Progenitor cell of endocrine pancreas (in vitro differentiated cells): Measurements from ENCODE around the gene TPM1. TPM values are rescaled to one million over a fixed set of nuclear protein-coding genes. Genes with fewer than 3 reads are reported as not detected.

ENCODE experiments used
- DNase-seq: peaks from one replicate; pipeline ENCODE4 v3.0.0; 2021; ENCODE audit warnings: low spot score; ENCODE audit not compliant: unreplicated experiment
- H3K27ac Mint-ChIP-seq: 2 replicates; pipeline ENCODE4 v1.8.0; 2021; ENCODE audit warnings: mild to moderate bottlenecking, moderate library complexity, mixed read lengths
- H3K27me3 Mint-ChIP-seq: 2 replicates; pipeline ENCODE4 v1.8.0; 2021; ENCODE audit warnings: mixed read lengths
- H3K36me3 Mint-ChIP-seq: 2 replicates; pipeline ENCODE4 v1.8.0; 2022; ENCODE audit warnings: mixed read lengths; ENCODE audit not compliant: insufficient read depth
- H3K4me1 Mint-ChIP-seq: 2 replicates; pipeline ENCODE4 v1.8.0; 2021; ENCODE audit warnings: low read depth, mixed read lengths
- H3K4me3 Mint-ChIP-seq: 2 replicates; pipeline ENCODE4 v1.8.0; 2021; ENCODE audit warnings: low read depth, mild to moderate bottlenecking, moderate library complexity, mixed read lengths
- H3K9me3 Mint-ChIP-seq: 2 replicates; pipeline ENCODE4 v1.8.0; 2021; ENCODE audit warnings: low read depth, mixed read lengths
- total RNA-seq: library from RNA; stranded (reverse); gene quantifications from 2 replicates; pipeline ENCODE4 v1.2.1, GENCODE V29; 2021
- TF ChIP-seq, protein P1 (sequence below): fragments of 200-600 bp; sonication (generic); IDR thresholded peaks from one replicate; pipeline ENCODE4 v1.5.0; 2021; ENCODE audit warnings: antibody characterized with exemption, mild to moderate bottlenecking; ENCODE audit not compliant: unreplicated experiment

The TPM1 gene
- total RNA-seq, 1 donor from 2014 or later = 284 TPM

DNA sequence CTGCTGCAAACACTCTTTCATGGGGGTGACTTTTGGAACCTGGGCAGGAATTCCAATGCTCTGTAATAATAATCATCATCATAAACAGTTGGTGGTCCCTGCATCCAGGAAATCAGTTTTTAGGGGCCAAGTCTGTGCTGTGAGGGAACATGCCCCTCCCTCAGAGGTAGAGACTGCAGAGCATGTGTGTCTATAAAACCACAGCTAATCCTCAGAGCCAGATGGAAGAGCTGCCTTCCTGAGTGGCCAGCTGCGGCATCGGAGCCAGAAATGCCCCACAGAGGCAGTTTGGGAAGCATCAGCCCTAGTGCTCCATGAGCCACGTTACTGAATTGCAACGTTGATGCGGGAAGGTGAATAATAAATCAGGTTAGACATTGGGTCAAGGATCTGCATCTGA is 12.9 kb upstream of the TPM1 start:
- TF ChIP-seq, protein P1, sequence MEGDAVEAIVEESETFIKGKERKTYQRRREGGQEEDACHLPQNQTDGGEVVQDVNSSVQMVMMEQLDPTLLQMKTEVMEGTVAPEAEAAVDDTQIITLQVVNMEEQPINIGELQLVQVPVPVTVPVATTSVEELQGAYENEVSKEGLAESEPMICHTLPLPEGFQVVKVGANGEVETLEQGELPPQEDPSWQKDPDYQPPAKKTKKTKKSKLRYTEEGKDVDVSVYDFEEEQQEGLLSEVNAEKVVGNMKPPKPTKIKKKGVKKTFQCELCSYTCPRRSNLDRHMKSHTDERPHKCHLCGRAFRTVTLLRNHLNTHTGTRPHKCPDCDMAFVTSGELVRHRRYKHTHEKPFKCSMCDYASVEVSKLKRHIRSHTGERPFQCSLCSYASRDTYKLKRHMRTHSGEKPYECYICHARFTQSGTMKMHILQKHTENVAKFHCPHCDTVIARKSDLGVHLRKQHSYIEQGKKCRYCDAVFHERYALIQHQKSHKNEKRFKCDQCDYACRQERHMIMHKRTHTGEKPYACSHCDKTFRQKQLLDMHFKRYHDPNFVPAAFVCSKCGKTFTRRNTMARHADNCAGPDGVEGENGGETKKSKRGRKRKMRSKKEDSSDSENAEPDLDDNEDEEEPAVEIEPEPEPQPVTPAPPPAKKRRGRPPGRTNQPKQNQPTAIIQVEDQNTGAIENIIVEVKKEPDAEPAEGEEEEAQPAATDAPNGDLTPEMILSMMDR = no peak
- no peak for DNase-seq
- Mint-ChIP-seq H3K4me3 (no peak overlapping the region), H3K36me3 (no peaks in the 10 kb centered on the region), H3K4me1 (peaks cover 4% of the 10 kb centered on the region), H3K27me3 (peaks cover 8% of the 10 kb centered on the region), H3K9me3 (no peaks in the 10 kb centered on the region), H3K27ac (no peak overlapping the region)

DNA sequence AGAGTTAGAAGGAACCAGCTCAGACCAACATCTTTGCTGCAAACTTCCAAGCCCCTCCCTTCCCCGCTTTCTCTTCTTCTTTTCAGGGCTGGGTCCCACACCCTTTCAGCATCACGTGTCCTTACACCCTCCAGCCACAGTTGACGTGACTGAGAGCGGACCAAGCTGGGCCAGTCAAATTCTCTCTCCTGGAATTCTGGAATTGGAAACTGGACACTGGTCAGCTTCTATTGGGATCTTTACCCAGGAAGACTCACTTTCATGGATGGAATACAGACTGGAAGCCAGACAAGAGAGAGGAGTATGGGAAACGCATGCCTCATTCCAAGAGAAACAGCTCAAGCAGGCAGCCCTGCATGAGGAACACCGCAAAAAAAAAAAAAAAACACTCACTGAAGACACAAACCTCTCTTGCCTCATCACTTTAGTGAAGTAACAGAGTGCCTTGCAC is 12.4 kb upstream of the TPM1 start:
- Mint-ChIP-seq H3K27ac (no peak overlapping the region), H3K27me3 (peaks cover 8% of the 10 kb centered on the region)
- TF ChIP-seq, protein P1 = no peak

DNA sequence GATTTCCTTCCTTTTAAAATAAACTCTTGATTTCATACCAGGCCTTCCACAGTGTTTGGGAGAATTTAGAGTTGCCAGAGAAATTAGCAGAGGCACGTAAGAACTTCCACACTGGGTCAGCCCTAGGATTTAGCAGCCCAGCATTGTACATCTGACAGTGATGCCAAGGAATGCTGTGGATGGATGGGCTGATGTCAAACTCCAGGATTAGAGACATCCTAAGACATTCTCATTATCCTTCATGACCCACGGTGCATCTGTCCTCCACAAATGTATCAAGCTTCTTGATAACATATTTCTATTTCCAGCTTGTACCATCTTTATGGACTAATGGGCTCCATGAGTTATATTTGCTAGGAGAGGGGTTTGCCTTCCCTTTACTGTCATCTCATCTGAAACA is 8.0 kb upstream of the TPM1 start:
- Mint-ChIP-seq H3K27me3 (peaks cover 7% of the 10 kb centered on the region), H3K36me3 (no peaks in the 10 kb centered on the region), H3K4me3 (no peak overlapping the region), H3K4me1 (peaks cover 8% of the 10 kb centered on the region), H3K27ac (no peak overlapping the region), H3K9me3 (no peaks in the 10 kb centered on the region)
- TF ChIP-seq, protein P1 = no peak
- DNase-seq = no peak

More for the DNA sequence above, 12.4 kb upstream of the TPM1 start:
- H3K36me3 Mint-ChIP-seq = no peaks in the 10 kb centered on the region
- DNase-seq = no peak
- no peaks in the 10 kb centered on the region for H3K9me3 Mint-ChIP-seq
- H3K4me1 Mint-ChIP-seq = peaks cover 4% of the 10 kb centered on the region
- no peak overlapping the region for H3K4me3 Mint-ChIP-seq

DNA sequence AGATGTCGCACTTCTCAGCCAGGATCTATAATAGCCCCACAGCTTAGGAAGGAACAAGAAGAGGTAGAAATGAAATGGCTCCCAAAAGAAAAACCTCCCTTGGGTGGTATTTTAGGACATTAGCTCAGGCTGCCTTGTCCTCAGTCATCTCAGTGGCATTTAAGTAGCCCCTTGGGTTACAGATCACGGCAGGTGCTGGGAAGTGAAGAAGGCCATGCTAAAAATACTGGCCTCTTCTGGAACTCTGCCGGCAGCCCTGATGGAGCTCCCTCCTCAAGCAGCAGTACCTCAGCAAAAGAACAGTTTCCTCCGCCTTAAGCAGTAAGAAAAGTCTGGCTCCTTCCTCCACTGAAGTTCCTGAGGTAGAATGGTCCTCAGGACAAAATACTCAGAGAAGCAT is 7.3 kb upstream of the TPM1 start:
- H3K4me3 Mint-ChIP-seq = no peak overlapping the region
- no peak overlapping the region for H3K27ac Mint-ChIP-seq
- peaks cover 8% of the 10 kb centered on the region for H3K4me1 Mint-ChIP-seq
- DNase-seq = no peak
- H3K36me3 Mint-ChIP-seq = no peaks in the 10 kb centered on the region
- no peaks in the 10 kb centered on the region for H3K9me3 Mint-ChIP-seq
- TF ChIP-seq, protein P1 = no peak
- H3K27me3 Mint-ChIP-seq = peaks cover 7% of the 10 kb centered on the region

DNA sequence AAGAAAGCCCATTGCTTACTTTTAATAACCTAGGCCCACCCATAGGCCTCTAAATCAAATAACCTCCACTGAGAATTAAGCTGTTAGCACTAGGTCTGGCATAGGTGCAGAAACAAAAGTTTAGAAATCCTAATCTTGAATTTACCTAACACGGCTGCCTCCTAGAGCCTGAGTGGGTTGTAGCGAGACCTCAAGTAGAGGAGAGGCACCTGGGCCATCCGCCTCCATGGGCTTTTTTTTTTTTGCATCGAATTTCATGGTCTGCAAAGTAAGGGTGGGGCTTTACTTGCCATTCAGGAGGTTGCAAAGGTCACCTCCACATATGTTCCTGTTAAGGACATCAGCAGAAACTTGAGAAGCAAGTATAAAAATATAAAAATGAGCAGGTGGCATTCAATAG is 6.6 kb upstream of the TPM1 start:
- peaks cover 10% of the 10 kb centered on the region for H3K4me1 Mint-ChIP-seq
- TF ChIP-seq, protein P1 = peak; percentile 10
- no peak overlapping the region for H3K4me3 Mint-ChIP-seq
- peaks cover 11% of the 10 kb centered on the region for H3K27me3 Mint-ChIP-seq
- H3K36me3 Mint-ChIP-seq = no peaks in the 10 kb centered on the region
- no peak for DNase-seq
- no peak overlapping the region for H3K27ac Mint-ChIP-seq
- H3K9me3 Mint-ChIP-seq = no peaks in the 10 kb centered on the region
